ENCODE results near the gene NTHL1.

DNA sequence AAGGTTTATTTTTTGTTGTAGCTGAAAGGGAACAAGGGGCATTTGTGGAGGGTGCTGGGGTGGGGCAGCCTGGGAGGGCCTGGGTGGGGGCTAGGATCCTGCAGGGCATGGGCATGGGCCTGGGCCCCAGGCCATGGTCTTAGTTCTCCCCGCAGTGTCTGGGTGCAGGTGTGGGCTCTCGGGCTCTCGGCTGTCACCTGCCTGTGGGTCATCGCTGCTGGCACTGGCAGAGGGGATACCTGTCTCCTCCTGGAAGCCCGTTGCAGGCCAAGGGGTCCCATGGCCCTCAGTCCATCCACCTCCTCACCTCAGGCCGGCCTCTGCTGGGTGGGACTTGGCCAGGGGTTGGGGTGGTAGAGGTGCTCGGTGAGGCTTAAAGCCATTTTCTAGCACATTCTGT, 30.5 kb upstream of the NTHL1 start:
- TF ChIP-seq, protein P1, sequence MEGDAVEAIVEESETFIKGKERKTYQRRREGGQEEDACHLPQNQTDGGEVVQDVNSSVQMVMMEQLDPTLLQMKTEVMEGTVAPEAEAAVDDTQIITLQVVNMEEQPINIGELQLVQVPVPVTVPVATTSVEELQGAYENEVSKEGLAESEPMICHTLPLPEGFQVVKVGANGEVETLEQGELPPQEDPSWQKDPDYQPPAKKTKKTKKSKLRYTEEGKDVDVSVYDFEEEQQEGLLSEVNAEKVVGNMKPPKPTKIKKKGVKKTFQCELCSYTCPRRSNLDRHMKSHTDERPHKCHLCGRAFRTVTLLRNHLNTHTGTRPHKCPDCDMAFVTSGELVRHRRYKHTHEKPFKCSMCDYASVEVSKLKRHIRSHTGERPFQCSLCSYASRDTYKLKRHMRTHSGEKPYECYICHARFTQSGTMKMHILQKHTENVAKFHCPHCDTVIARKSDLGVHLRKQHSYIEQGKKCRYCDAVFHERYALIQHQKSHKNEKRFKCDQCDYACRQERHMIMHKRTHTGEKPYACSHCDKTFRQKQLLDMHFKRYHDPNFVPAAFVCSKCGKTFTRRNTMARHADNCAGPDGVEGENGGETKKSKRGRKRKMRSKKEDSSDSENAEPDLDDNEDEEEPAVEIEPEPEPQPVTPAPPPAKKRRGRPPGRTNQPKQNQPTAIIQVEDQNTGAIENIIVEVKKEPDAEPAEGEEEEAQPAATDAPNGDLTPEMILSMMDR (IDR thresholded peaks at IDR 0.05; ENCODE audit: borderline replicate concordance, extremely low read depth, low read length, poor library complexity, severe bottlenecking) = no peak
- TF ChIP-seq EZH2 (IDR thresholded peaks at IDR 0.05; ENCODE audit: borderline replicate concordance, low read depth, low read length, severe bottlenecking) = no peak

Data from DND-41 (cell line).